Measurements from ENCODE around the gene COX19. TPM values are rescaled to one million over a fixed set of nuclear protein-coding genes. Genes with fewer than 3 reads are reported as not detected.

COX19 gene
- total RNA-seq, 1 experiment from 2014 or later, result 12.3 TPM

- Mint-ChIP-seq H3K9me3 (no peaks in the 10 kb centered on the region; a peak in 1 of 5 replicates), H3K36me3 (ENCODE audit: insufficient read depth in 1 of 3, low read depth in 3 of 3) (no peaks in the 10 kb centered on the region), H3K4me3 (no peak overlapping the region), H3K27me3 (ENCODE audit: low read depth) (no peaks in the 10 kb centered on the region; the same call in 1 of the 2 replicates), H3K4me1 (peaks cover 4 to 6% of the 10 kb centered on the region in 2 experiments), H3K27ac (no peak overlapping the region)
- H3K4ac ChIP-seq (ENCODE audit: low read depth, low read length), result no peak overlapping the region
- H3K27me3 ChIP-seq (ENCODE audit: insufficient read depth, low read length), result no peaks in the 10 kb centered on the region
- H4K8ac ChIP-seq (replicated peaks; ENCODE audit: insufficient read length, low read depth, low read length), result no peak overlapping the region
- no peak overlapping the region for H2BK20ac ChIP-seq (ENCODE audit: low read depth, low read length, poor library complexity, severe bottlenecking)
- H2AK5ac ChIP-seq (ENCODE audit: insufficient read length, low read length), result no peak overlapping the region
- no peak overlapping the region for H2BK12ac ChIP-seq (ENCODE audit: insufficient read length, low read depth, low read length)
- H2BK120ac ChIP-seq (ENCODE audit: low read depth, low read length, poor library complexity, severe bottlenecking), result no peak overlapping the region
- H3K79me2 ChIP-seq (ENCODE audit: insufficient read depth, low read length), result no peaks in the 10 kb centered on the region
- no peak for DNase-seq
- no peak overlapping the region for H3K9ac ChIP-seq (ENCODE audit: extremely low read depth, insufficient read length, low read length)
- H4K20me1 ChIP-seq (ENCODE audit: control insufficient read depth, insufficient read depth, insufficient read length), result no peaks in the 10 kb centered on the region
- no peak overlapping the region for H3K18ac ChIP-seq (ENCODE audit: insufficient read length, low read depth, low read length)
- TF ChIP-seq, protein P1, sequence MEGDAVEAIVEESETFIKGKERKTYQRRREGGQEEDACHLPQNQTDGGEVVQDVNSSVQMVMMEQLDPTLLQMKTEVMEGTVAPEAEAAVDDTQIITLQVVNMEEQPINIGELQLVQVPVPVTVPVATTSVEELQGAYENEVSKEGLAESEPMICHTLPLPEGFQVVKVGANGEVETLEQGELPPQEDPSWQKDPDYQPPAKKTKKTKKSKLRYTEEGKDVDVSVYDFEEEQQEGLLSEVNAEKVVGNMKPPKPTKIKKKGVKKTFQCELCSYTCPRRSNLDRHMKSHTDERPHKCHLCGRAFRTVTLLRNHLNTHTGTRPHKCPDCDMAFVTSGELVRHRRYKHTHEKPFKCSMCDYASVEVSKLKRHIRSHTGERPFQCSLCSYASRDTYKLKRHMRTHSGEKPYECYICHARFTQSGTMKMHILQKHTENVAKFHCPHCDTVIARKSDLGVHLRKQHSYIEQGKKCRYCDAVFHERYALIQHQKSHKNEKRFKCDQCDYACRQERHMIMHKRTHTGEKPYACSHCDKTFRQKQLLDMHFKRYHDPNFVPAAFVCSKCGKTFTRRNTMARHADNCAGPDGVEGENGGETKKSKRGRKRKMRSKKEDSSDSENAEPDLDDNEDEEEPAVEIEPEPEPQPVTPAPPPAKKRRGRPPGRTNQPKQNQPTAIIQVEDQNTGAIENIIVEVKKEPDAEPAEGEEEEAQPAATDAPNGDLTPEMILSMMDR (conservative IDR thresholded peaks at IDR 0.05), result no peak
- no peak overlapping the region for H2BK15ac ChIP-seq (ENCODE audit: low read depth, low read length)
- H2AFZ ChIP-seq (ENCODE audit: low read length), result no peak overlapping the region
- no peak overlapping the region for H4K91ac ChIP-seq (ENCODE audit: insufficient read length, low read depth, low read length)
- no peak overlapping the region; the same call in 1 of the 2 replicates for H3K14ac ChIP-seq (ENCODE audit: insufficient read depth, low read length)
- H4K5ac ChIP-seq (ENCODE audit: insufficient read length, low read depth, low read length), result no peak overlapping the region
- no peak overlapping the region for H2BK5ac ChIP-seq (ENCODE audit: insufficient read length, low read length)
- no peak overlapping the region for H3T11ph ChIP-seq (ENCODE audit: low read length)
- H3K4me1 ChIP-seq (ENCODE audit: insufficient read depth, low read length), result no peaks in the 10 kb centered on the region
- H3K9me3 ChIP-seq (ENCODE audit: control insufficient read depth, low read depth, low read length), result no peaks in the 10 kb centered on the region
- no peaks in the 10 kb centered on the region for H3K79me1 ChIP-seq (ENCODE audit: insufficient read depth, low read depth, low read length, poor library complexity, severe bottlenecking)
- no CpG with 5 or more reads among the region's 21 CpGs for WGBS (ENCODE audit: extremely low coverage, insufficient read length, low lambda C conversion rate)
- H3K56ac ChIP-seq (ENCODE audit: insufficient read length, low read depth, low read length), result no peak overlapping the region
- no peak overlapping the region for H3K27ac ChIP-seq (ENCODE audit: insufficient read length, low read depth, low read length)
- no peak overlapping the region for H3K23ac ChIP-seq (ENCODE audit: insufficient read length, low read depth, low read length)
- no peak overlapping the region for H3K4me2 ChIP-seq (ENCODE audit: insufficient read depth, insufficient read length, low read length)
- no peaks in the 10 kb centered on the region for H3K23me2 ChIP-seq (ENCODE audit: insufficient read length, low read depth, low read length, poor library complexity, severe bottlenecking)
These were observed 56.8 kb downstream of the COX19 start for GRCh38 chr7:918441-919113.

Measured in H9 (cell line).